ENCODE data around the gene ZNF575. TPM values are rescaled to one million over a fixed set of nuclear protein-coding genes. Genes with fewer than 3 reads are reported as not detected.

Gene ZNF575
- total RNA-seq, 4 donors from 2014 or later, result 0.21 to 2.8 TPM; not detected in 2

- intact Hi-C loops (cut with DNase I; ENCODE audit: low total_unique reads), result no loop called here
- no peaks in the 10 kb centered on the region for H3K36me3 ChIP-seq
- no peaks in the 10 kb centered on the region for H3K9me3 ChIP-seq
- no peaks in the 10 kb centered on the region for H3K27me3 ChIP-seq
- H3K27ac ChIP-seq, result peak overlapping the region; percentile 94 to 95
- H3K4me1 ChIP-seq, result no peaks in the 10 kb centered on the region
- DNase-seq, result peak; percentile 98 to 99
- H3K4me3 ChIP-seq, result peak overlapping the region; percentile 93 to 98
- peak; percentile 34 to 56 for TF ChIP-seq POLR2A (IDR thresholded peaks at IDR 0.05)
- TF ChIP-seq, protein P1, sequence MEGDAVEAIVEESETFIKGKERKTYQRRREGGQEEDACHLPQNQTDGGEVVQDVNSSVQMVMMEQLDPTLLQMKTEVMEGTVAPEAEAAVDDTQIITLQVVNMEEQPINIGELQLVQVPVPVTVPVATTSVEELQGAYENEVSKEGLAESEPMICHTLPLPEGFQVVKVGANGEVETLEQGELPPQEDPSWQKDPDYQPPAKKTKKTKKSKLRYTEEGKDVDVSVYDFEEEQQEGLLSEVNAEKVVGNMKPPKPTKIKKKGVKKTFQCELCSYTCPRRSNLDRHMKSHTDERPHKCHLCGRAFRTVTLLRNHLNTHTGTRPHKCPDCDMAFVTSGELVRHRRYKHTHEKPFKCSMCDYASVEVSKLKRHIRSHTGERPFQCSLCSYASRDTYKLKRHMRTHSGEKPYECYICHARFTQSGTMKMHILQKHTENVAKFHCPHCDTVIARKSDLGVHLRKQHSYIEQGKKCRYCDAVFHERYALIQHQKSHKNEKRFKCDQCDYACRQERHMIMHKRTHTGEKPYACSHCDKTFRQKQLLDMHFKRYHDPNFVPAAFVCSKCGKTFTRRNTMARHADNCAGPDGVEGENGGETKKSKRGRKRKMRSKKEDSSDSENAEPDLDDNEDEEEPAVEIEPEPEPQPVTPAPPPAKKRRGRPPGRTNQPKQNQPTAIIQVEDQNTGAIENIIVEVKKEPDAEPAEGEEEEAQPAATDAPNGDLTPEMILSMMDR (IDR thresholded peaks at IDR 0.05), result peak in 2 of 4 experiments; percentile 15 to 22
Measured at GRCh38 chr19:43503501-43504425, 29.2 kb upstream of the ZNF575 start.

DNA sequence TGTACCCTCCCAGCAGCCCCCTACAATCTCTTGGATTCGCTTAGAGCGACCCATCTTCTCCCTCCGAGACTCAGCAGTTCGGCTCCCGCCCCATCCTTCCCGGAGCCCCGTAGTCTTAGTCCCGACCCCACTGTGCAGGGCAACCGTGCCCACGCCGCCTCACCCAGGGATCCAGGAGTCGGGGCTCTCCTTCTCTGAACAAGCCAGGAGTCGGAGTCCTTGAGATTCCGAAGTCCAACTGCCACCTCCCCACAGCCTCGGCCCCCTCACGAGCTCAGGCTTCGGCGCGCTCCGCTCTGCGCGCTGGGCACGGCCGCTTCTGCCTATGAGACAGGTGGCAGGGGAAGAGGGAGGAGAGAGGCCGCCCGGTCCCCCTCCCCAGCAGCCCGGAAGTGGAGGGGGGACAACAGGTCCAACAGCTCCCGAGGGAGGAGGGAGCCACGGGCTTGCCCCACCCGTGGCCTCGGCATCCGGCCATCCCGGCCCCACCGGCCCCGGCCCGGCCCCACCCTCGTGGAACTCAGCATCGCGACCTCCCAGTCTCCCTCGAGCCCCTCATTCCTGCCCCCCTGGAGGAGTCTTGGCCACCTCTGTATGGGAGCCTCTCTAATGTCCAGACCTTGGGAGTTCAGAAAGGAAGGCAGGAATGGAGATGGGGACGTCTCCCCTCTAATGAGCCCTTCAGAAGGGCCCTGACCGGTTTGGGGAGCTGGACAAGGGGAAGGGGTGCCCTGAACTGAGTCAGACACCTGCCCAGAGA is 28.4 kb upstream of the ZNF575 start, which contains the start of gene PHLDB3:
Gene PHLDB3 (minus strand): TSS at position 321 of the 760 bp plus-strand sequence. CDS start 628 bp downstream, outside the sequence.
- TF ChIP-seq, protein P1 (IDR thresholded peaks at IDR 0.05), result no peak
- TF ChIP-seq POLR2A (IDR thresholded peaks at IDR 0.05), result no peak
- intact Hi-C loops (cut with DNase I; ENCODE audit: low total_unique reads), result no loop called here
- Histone ChIP-seq H3K9me3 (no peaks in the 10 kb centered on the region), H3K27ac (peak within 1 kb of the TSS; percentile 94 to 95), H3K36me3 (no peaks in the 10 kb centered on the region), H3K4me1 (no peaks in the 10 kb centered on the region), H3K4me3 (peak within 1 kb of the TSS; percentile 93 to 98), H3K27me3 (no peaks in the 10 kb centered on the region)
- DNase-seq, result peak in 1 of 2 donors; percentile 32

- Histone ChIP-seq H3K27me3 (no peaks in the 10 kb centered on the region), H3K4me1 (no peaks in the 10 kb centered on the region), H3K36me3 (no peaks in the 10 kb centered on the region), H3K4me3 (no peak overlapping the region), H3K9me3 (no peaks in the 10 kb centered on the region), H3K27ac (peak overlapping the region; percentile 94 to 95)
- no peak for DNase-seq
- intact Hi-C loops (cut with DNase I; ENCODE audit: low total_unique reads), result no loop called here
- TF ChIP-seq POLR2A (IDR thresholded peaks at IDR 0.05), result no peak
- TF ChIP-seq, protein P1 (IDR thresholded peaks at IDR 0.05), result no peak
Measured at GRCh38 chr19:43505186-43505456, 27.9 kb upstream of the ZNF575 start.

GRCh38 chr19:43505941-43506340 is 27.0 kb upstream of the ZNF575 start:
- H3K27me3 ChIP-seq, result no peaks in the 10 kb centered on the region
- H3K9me3 ChIP-seq, result no peaks in the 10 kb centered on the region
- no peak for TF ChIP-seq POLR2A (IDR thresholded peaks at IDR 0.05)
- TF ChIP-seq, protein P1 (IDR thresholded peaks at IDR 0.05), result no peak
- H3K36me3 ChIP-seq, result no peaks in the 10 kb centered on the region
- intact Hi-C loops (cut with DNase I; ENCODE audit: low total_unique reads), result no loop called here
- no peak overlapping the region for H3K27ac ChIP-seq
- no peaks in the 10 kb centered on the region for H3K4me1 ChIP-seq
- DNase-seq, result no peak
- H3K4me3 ChIP-seq, result no peak overlapping the region

DNA sequence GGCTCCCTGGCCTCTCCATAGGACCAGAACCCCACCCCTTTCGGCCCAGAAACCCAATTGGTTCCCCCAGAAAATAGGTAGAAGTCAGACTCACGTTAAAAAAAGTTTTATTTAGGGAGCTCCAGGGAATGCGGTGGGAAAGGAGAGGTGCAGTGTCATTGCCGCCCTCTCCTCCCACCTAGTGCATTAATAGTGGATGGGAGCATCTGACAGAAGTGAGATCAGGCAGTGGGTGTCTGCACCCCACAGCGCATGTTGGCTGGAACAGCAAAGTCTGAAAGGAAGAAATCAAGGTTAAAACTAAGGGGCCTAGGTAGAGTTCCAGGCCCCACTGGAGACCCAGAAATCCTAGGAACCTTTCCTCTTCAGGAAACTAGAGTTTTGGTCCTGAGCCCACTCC is 26.4 kb upstream of the ZNF575 start:
- no peaks in the 10 kb centered on the region for H3K27me3 ChIP-seq
- no peaks in the 10 kb centered on the region for H3K36me3 ChIP-seq
- DNase-seq, result no peak
- TF ChIP-seq, protein P1 (IDR thresholded peaks at IDR 0.05), result no peak
- TF ChIP-seq POLR2A (IDR thresholded peaks at IDR 0.05), result no peak
- intact Hi-C loops (cut with DNase I; ENCODE audit: low total_unique reads), result no loop called here
- no peaks in the 10 kb centered on the region for H3K4me1 ChIP-seq
- H3K4me3 ChIP-seq, result no peak overlapping the region
- no peak overlapping the region for H3K27ac ChIP-seq
- H3K9me3 ChIP-seq, result no peaks in the 10 kb centered on the region

Measured in uterus (tissue), 4 donors.